MM.1S (cell line): ENCODE results near the gene FGGY.

ENCODE experiments used
- EZH2 ChIP-seq: fragments of 300-600 bp; sonication (generic); optimal IDR thresholded peaks from 2 replicates; pipeline ENCODE3; 2017; ENCODE audit warnings: low read depth, mild to moderate bottlenecking, antibody characterized with exemption, low read length, mixed read lengths
- EZH2phosphoT487 ChIP-seq: fragments of 300-600 bp; sonication (generic); IDR thresholded peaks from 2 replicates; pipeline ENCODE4 v1.6.1; 2018; ENCODE audit warnings: antibody characterized with exemption, low read length
- TF ChIP-seq, protein P1 (sequence below): fragments of 300-600 bp; sonication (generic); IDR thresholded peaks from 2 replicates; pipeline ENCODE4 v1.5.1; 2016; ENCODE audit warnings: antibody characterized with exemption, low read length, mixed read lengths

- TF ChIP-seq EZH2 (no peak), EZH2phosphoT487 (no peak)
- TF ChIP-seq, protein P1, sequence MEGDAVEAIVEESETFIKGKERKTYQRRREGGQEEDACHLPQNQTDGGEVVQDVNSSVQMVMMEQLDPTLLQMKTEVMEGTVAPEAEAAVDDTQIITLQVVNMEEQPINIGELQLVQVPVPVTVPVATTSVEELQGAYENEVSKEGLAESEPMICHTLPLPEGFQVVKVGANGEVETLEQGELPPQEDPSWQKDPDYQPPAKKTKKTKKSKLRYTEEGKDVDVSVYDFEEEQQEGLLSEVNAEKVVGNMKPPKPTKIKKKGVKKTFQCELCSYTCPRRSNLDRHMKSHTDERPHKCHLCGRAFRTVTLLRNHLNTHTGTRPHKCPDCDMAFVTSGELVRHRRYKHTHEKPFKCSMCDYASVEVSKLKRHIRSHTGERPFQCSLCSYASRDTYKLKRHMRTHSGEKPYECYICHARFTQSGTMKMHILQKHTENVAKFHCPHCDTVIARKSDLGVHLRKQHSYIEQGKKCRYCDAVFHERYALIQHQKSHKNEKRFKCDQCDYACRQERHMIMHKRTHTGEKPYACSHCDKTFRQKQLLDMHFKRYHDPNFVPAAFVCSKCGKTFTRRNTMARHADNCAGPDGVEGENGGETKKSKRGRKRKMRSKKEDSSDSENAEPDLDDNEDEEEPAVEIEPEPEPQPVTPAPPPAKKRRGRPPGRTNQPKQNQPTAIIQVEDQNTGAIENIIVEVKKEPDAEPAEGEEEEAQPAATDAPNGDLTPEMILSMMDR: no peak
Measured at GRCh38 chr1:59686574-59686973, 389.7 kb downstream of the FGGY start.
